DMS114 treated with DMSO at 0.1 percent for 48 hours (cell line): ENCODE measurements around the gene MPL.
"Not testable (repeated sequence)": the region's sequence is repeated elsewhere in the genome, so short reads cannot be mapped to it uniquely, and the experiment has no call there.

Experiments used
- DNase-seq: peaks from one replicate; lab custom pipeline; 2025; ENCODE audit not compliant: unreplicated experiment; lab: John Stamatoyannopoulos, UW

The MPL gene

GRCh38 chr1:43352351-43352705, 14.7 kb downstream of the MPL start:
- no peak for DNase-seq

- DNase-seq = no peak
These were observed 15.3 kb downstream of the MPL start for GRCh38 chr1:43352881-43353280.

- no peak for DNase-seq
These were observed 16.9 kb downstream of the MPL start for GRCh38 chr1:43354471-43354870.

GRCh38 chr1:43354936-43355335, 17.3 kb downstream of the MPL start:
- no peak for DNase-seq

GRCh38 chr1:43357251-43357650, 19.6 kb downstream of the MPL start:
- no peak for DNase-seq

GRCh38 chr1:43358121-43358745, 20.6 kb downstream of the MPL start:
- DNase-seq = no peak

GRCh38 chr1:43358746-43359693, 21.4 kb downstream of the MPL start, which contains the start of gene CDC20:
Gene CDC20, plus strand, starts transcription at chr1:43358981. Its CDS starts 235 bp downstream, at chr1:43359216.
- DNase-seq = peak; percentile 98

- DNase-seq = no peak
These were observed 22.1 kb downstream of the MPL start for GRCh38 chr1:43359696-43360095.

- DNase-seq = no peak
These were observed 23.0 kb downstream of the MPL start for GRCh38 chr1:43360616-43361015.

- no peak for DNase-seq
These were observed 25.8 kb downstream of the MPL start for GRCh38 chr1:43363283-43363934.

- DNase-seq = no peak
These were observed 26.4 kb downstream of the MPL start for GRCh38 chr1:43363935-43364525.

- DNase-seq = no peak
These were observed 28.1 kb downstream of the MPL start for GRCh38 chr1:43365678-43366077.

- no peak for DNase-seq
These were observed 28.6 kb downstream of the MPL start for GRCh38 chr1:43366179-43366578.

GRCh38 chr1:43366601-43367025, 29.0 kb downstream of the MPL start:
- DNase-seq = no peak

GRCh38 chr1:43367026-43367903, 29.6 kb downstream of the MPL start:
- no peak for DNase-seq

- DNase-seq = peak; percentile 74
These were observed 30.5 kb downstream of the MPL start, which contains the start of gene ELOVL1 for GRCh38 chr1:43367904-43368645. Gene ELOVL1, minus strand, starts transcription at chr1:43368011. Its CDS starts 2,402 bp downstream, at chr1:43365609.

- no peak for DNase-seq
These were observed 31.0 kb downstream of the MPL start for GRCh38 chr1:43368646-43369020.

- not testable (repeated sequence) for DNase-seq
These were observed 32.2 kb downstream of the MPL start for GRCh38 chr1:43369779-43370178.

- no peak for DNase-seq
These were observed 32.9 kb downstream of the MPL start for GRCh38 chr1:43370564-43370963.

GRCh38 chr1:43372172-43372571, 34.6 kb downstream of the MPL start:
- DNase-seq = no peak
